ENCODE data around the gene PTPRF. TPM values are rescaled to one million over a fixed set of nuclear protein-coding genes. Genes with fewer than 3 reads are reported as not detected.

Gene PTPRF
- total and polyA plus RNA-seq, 9 donors: 24.4 to 165 (median 76.8) TPM

- Histone ChIP-seq H3K36me3 (no peaks in the 10 kb centered on the region), H3K27me3 (no peaks in the 10 kb centered on the region), H3K4me3 (no peak overlapping the region), H3K27ac (peak overlapping the region in 1 of 2 donors; percentile 36), H3K9me3 (no peaks in the 10 kb centered on the region), H3K4me1 (ENCODE audit: insufficient read depth) (peaks cover 6% of the 10 kb centered on the region)
- intact Hi-C loops (cut with DNase I): no loop called here
- DNase-seq: peak; percentile 75 to 87 (median 83)
- 10 to 13% (median 13%) methylated on average over 6 of the region's 6 CpGs for WGBS, 3 donors
- no peak for TF ChIP-seq CTCF (IDR thresholded peaks at IDR 0.05)
- TF ChIP-seq POLR2A (IDR thresholded peaks at IDR 0.05): no peak
- TF ChIP-seq EP300 (IDR thresholded peaks at IDR 0.05): no peak
These were observed 22.1 kb downstream of the PTPRF start for GRCh38 chr1:43552813-43553212.

- Histone ChIP-seq H3K4me1 (ENCODE audit: insufficient read depth) (peaks cover 17% of the 10 kb centered on the region), H3K27me3 (no peaks in the 10 kb centered on the region), H3K36me3 (no peaks in the 10 kb centered on the region), H3K4me3 (no peak overlapping the region), H3K9me3 (no peaks in the 10 kb centered on the region), H3K27ac (peak overlapping the region in 1 of 2 donors; percentile 37)
- DNase-seq: no peak
- intact Hi-C loops (cut with DNase I): no loop called here
- 74 to 80% (median 79%) methylated on average over 6 of the region's 6 CpGs for WGBS, 3 donors
- TF ChIP-seq CTCF (IDR thresholded peaks at IDR 0.05): no peak
- no peak for TF ChIP-seq POLR2A (IDR thresholded peaks at IDR 0.05)
- no peak for TF ChIP-seq EP300 (IDR thresholded peaks at IDR 0.05)
These were observed 23.8 kb downstream of the PTPRF start for GRCh38 chr1:43554444-43554992.

- intact Hi-C loops (cut with DNase I): no loop called here
- peak in 1 of 5 donors; percentile 37 for DNase-seq
- no peaks in the 10 kb centered on the region for H3K27me3 ChIP-seq
- H3K4me3 ChIP-seq: no peak overlapping the region
- TF ChIP-seq POLR2A (IDR thresholded peaks at IDR 0.05): no peak
- no peak for TF ChIP-seq CTCF (IDR thresholded peaks at IDR 0.05)
- TF ChIP-seq EP300 (IDR thresholded peaks at IDR 0.05): no peak
- no peaks in the 10 kb centered on the region for H3K9me3 ChIP-seq
- H3K27ac ChIP-seq: peak overlapping the region in 1 of 2 donors; percentile 39
- 82 to 89% (median 84%) methylated on average over 6 of the region's 6 CpGs for WGBS, 3 donors
- peaks cover 16% of the 10 kb centered on the region for H3K4me1 ChIP-seq (ENCODE audit: insufficient read depth)
- H3K36me3 ChIP-seq: no peaks in the 10 kb centered on the region
These were observed 26.1 kb downstream of the PTPRF start for GRCh38 chr1:43556782-43557181.

GRCh38 chr1:43557744-43558245 is 27.1 kb downstream of the PTPRF start:
- H3K4me1 ChIP-seq (ENCODE audit: insufficient read depth): peaks cover 16% of the 10 kb centered on the region
- H3K27me3 ChIP-seq: no peaks in the 10 kb centered on the region
- TF ChIP-seq CTCF (IDR thresholded peaks at IDR 0.05) (no peak), EP300 (IDR thresholded peaks at IDR 0.05) (no peak), POLR2A (IDR thresholded peaks at IDR 0.05) (no peak)
- intact Hi-C loops (cut with DNase I): no loop called here
- H3K9me3 ChIP-seq: no peaks in the 10 kb centered on the region
- DNase-seq: peak; percentile 46 to 67 (median 60)
- 41 to 50% (median 47%) methylated on average over 9 of the region's 9 CpGs for WGBS, 3 donors
- H3K27ac ChIP-seq: peak overlapping the region in 1 of 2 donors; percentile 39
- no peaks in the 10 kb centered on the region for H3K36me3 ChIP-seq
- H3K4me3 ChIP-seq: peak overlapping the region; percentile 8

All from ovary (tissue), 9 donors.